Activated naive CD8-positive, alpha-beta T cell (primary cell): ENCODE results near the gene TEKT3.

Experiments
- H3K27ac Mint-ChIP-seq: one replicate; pipeline ENCODE4 v1.8.0; 2021; ENCODE audit warnings: mixed read lengths
- H3K27me3 Mint-ChIP-seq: one replicate; pipeline ENCODE4 v1.8.0; 2021; ENCODE audit warnings: mixed read lengths
- H3K36me3 Mint-ChIP-seq: one replicate; pipeline ENCODE4 v1.8.0; 2021; ENCODE audit warnings: mixed read lengths
- H3K4me1 Mint-ChIP-seq: one replicate; pipeline ENCODE4 v1.8.0; 2021; ENCODE audit warnings: low read depth, mixed read lengths
- H3K4me3 Mint-ChIP-seq: one replicate; pipeline ENCODE4 v1.8.0; 2021; ENCODE audit warnings: mild to moderate bottlenecking, mixed read lengths
- H3K9me3 Mint-ChIP-seq: one replicate; pipeline ENCODE4 v1.8.0; 2021; ENCODE audit warnings: low read depth, mixed read lengths

Gene TEKT3

GRCh38 chr17:15334266-15334665, 7.1 kb downstream of the TEKT3 start:
- peaks cover 12% of the 10 kb centered on the region for H3K9me3 Mint-ChIP-seq
- H3K4me3 Mint-ChIP-seq: no peak overlapping the region
- peaks cover 2% of the 10 kb centered on the region for H3K36me3 Mint-ChIP-seq
- peaks cover 10% of the 10 kb centered on the region for H3K27me3 Mint-ChIP-seq
- no peak overlapping the region for H3K27ac Mint-ChIP-seq
- H3K4me1 Mint-ChIP-seq: no peaks in the 10 kb centered on the region

DNA sequence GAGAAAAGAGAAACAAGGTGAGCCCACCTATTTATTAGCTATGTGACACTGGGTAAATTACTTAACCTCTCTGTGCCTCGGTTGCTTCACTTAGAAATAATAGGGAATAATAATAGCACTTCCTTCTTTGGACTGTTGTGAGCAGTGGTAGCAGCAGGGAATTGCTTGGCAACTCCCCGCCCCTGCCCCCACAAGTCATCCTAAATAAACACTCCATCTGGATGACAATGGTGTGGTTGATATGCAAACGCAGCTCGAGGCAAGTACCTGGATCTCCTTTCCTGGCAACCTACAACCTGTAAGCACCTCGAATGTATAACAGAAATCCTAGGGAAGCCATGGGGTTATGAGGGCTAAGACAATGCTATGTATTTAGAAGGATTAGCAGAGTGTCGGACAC, 9.1 kb downstream of the TEKT3 start:
- Mint-ChIP-seq H3K27me3 (peaks cover 10% of the 10 kb centered on the region), H3K4me1 (no peaks in the 10 kb centered on the region), H3K27ac (no peak overlapping the region), H3K9me3 (peaks cover 12% of the 10 kb centered on the region), H3K4me3 (no peak overlapping the region), H3K36me3 (no peaks in the 10 kb centered on the region)

GRCh38 chr17:15323131-15323530, 18.3 kb downstream of the TEKT3 start:
- no peak overlapping the region for H3K27ac Mint-ChIP-seq
- no peaks in the 10 kb centered on the region for H3K9me3 Mint-ChIP-seq
- no peaks in the 10 kb centered on the region for H3K4me1 Mint-ChIP-seq
- H3K27me3 Mint-ChIP-seq: peaks cover 22% of the 10 kb centered on the region
- no peak overlapping the region for H3K4me3 Mint-ChIP-seq
- no peaks in the 10 kb centered on the region for H3K36me3 Mint-ChIP-seq

GRCh38 chr17:15321556-15322251, 19.7 kb downstream of the TEKT3 start:
- no peaks in the 10 kb centered on the region for H3K9me3 Mint-ChIP-seq
- H3K27me3 Mint-ChIP-seq: peaks cover 20% of the 10 kb centered on the region
- no peaks in the 10 kb centered on the region for H3K36me3 Mint-ChIP-seq
- no peak overlapping the region for H3K4me3 Mint-ChIP-seq
- H3K27ac Mint-ChIP-seq: no peak overlapping the region
- H3K4me1 Mint-ChIP-seq: no peaks in the 10 kb centered on the region

- peaks cover 6% of the 10 kb centered on the region for H3K27me3 Mint-ChIP-seq
- no peaks in the 10 kb centered on the region for H3K9me3 Mint-ChIP-seq
- no peaks in the 10 kb centered on the region for H3K4me1 Mint-ChIP-seq
- H3K27ac Mint-ChIP-seq: no peak overlapping the region
- no peaks in the 10 kb centered on the region for H3K36me3 Mint-ChIP-seq
- no peak overlapping the region for H3K4me3 Mint-ChIP-seq
These were observed 21.9 kb downstream of the TEKT3 start for GRCh38 chr17:15319452-15320010.

DNA sequence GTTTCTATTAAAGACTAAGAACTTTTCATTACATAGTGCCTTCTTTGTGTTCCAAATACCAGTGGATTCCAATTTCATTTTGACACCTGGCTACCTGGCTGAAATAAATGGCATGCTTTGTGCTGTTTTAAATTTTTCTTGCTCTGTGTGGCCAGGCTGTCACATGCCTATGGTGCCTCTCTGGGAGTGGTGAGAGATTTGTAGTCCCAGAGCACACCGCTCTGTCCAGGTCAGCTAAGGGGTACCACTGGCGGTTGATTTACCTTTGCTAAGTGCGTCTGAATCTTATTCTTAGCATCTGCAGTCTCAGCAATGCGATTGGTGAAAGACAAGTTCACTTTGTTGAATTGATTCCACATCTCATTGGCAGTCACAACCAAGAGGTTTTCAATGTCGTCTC, 29.4 kb downstream of the TEKT3 start:
- Mint-ChIP-seq H3K9me3 (no peaks in the 10 kb centered on the region), H3K4me3 (no peak overlapping the region), H3K27ac (no peak overlapping the region), H3K4me1 (no peaks in the 10 kb centered on the region), H3K36me3 (no peaks in the 10 kb centered on the region), H3K27me3 (no peaks in the 10 kb centered on the region)

DNA sequence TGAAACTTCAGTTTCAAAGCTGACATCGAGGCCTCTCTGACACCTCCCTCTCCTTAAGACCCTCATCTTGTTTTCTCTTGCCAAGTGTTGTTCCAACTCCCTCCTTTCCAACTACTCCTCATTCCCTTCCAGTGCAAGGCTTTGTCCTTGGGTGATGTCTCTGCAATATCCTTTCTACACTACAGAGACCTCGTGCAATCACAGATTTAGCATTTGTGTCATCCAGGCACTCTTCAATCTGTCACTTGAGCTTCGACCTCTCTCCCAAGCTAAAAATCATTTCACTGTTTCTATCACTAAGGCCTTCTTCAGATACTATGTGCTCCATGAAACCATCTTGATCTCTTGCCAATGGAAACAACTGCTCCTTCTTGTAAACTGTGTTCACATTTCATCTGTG, 31.6 kb downstream of the TEKT3 start:
- no peaks in the 10 kb centered on the region for H3K27me3 Mint-ChIP-seq
- H3K36me3 Mint-ChIP-seq: no peaks in the 10 kb centered on the region
- no peaks in the 10 kb centered on the region for H3K4me1 Mint-ChIP-seq
- no peaks in the 10 kb centered on the region for H3K9me3 Mint-ChIP-seq
- no peak overlapping the region for H3K4me3 Mint-ChIP-seq
- no peak overlapping the region for H3K27ac Mint-ChIP-seq

GRCh38 chr17:15309236-15309635, 32.2 kb downstream of the TEKT3 start:
- Mint-ChIP-seq H3K27me3 (no peaks in the 10 kb centered on the region), H3K4me3 (no peak overlapping the region), H3K36me3 (no peaks in the 10 kb centered on the region), H3K9me3 (no peaks in the 10 kb centered on the region), H3K4me1 (no peaks in the 10 kb centered on the region), H3K27ac (no peak overlapping the region)

GRCh38 chr17:15308758-15309157, 32.6 kb downstream of the TEKT3 start:
- Mint-ChIP-seq H3K36me3 (no peaks in the 10 kb centered on the region), H3K4me1 (no peaks in the 10 kb centered on the region), H3K4me3 (no peak overlapping the region), H3K9me3 (no peaks in the 10 kb centered on the region), H3K27ac (no peak overlapping the region), H3K27me3 (no peaks in the 10 kb centered on the region)

DNA sequence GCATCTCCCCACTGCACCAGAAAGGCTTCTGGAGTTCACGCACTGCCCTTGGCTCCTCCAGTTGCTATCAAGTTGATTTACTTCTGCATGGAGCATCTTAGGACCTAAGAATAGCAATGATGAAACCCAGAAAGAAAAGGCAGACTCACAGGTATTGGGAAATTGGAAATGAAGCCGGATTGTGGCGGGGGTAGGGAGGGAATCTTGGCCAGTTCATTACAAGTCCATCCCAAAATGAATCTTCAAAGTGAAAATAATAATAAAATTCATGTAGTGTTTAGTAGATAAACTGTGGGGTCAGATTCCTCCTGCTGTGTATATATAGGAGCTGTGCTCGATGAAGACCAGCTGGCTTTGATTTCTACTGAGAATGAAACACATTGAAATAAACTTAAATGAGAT, 33.7 kb downstream of the TEKT3 start:
- no peak overlapping the region for H3K27ac Mint-ChIP-seq
- H3K36me3 Mint-ChIP-seq: no peaks in the 10 kb centered on the region
- H3K9me3 Mint-ChIP-seq: no peaks in the 10 kb centered on the region
- H3K4me3 Mint-ChIP-seq: no peak overlapping the region
- H3K4me1 Mint-ChIP-seq: no peaks in the 10 kb centered on the region
- H3K27me3 Mint-ChIP-seq: no peaks in the 10 kb centered on the region

DNA sequence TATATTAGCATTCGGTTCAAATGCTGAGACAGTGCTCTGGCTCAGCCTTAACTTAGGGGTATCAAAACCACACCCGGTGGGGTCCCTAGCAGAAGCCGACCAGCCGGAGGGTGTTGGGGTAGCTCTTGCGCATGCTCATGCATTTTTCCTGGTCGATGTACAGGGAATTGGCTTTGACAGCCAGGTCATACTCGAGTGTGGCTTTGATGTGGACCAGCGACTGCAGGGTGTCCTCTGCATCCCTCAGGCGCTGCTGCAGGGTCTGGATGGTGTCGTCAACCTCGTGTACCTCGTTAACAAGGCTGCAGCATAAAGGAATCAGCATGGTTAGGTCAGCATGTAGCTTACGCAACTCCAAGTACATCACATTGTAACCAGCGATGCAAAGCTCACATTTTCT, 37.5 kb downstream of the TEKT3 start:
- Mint-ChIP-seq H3K4me3 (no peak overlapping the region), H3K27ac (no peak overlapping the region), H3K36me3 (no peaks in the 10 kb centered on the region), H3K27me3 (peaks cover 4% of the 10 kb centered on the region), H3K9me3 (no peaks in the 10 kb centered on the region), H3K4me1 (no peaks in the 10 kb centered on the region)

DNA sequence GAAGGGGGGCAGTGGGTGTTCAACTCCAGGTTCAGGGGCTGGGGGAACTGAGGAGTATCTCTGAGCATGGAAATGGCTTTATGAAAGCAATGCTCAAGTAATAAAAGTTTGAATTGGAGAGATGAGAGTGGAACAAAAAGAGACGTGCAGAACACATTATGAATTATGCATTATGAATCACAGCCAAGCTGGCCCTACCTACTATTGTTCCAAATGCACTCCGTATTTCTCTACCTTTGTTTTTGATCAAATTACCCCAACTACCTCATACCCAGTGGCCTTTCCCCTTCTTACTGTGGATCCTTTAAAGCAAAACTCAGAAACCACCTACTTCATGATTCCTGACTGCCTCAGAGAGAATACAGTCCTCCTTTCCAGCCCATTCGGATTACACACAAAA, 38.1 kb downstream of the TEKT3 start:
- no peak overlapping the region for H3K27ac Mint-ChIP-seq
- peaks cover 4% of the 10 kb centered on the region for H3K27me3 Mint-ChIP-seq
- no peaks in the 10 kb centered on the region for H3K4me1 Mint-ChIP-seq
- H3K36me3 Mint-ChIP-seq: no peaks in the 10 kb centered on the region
- no peak overlapping the region for H3K4me3 Mint-ChIP-seq
- no peaks in the 10 kb centered on the region for H3K9me3 Mint-ChIP-seq

GRCh38 chr17:15301845-15302244, 39.6 kb downstream of the TEKT3 start:
- H3K36me3 Mint-ChIP-seq: no peaks in the 10 kb centered on the region
- H3K27me3 Mint-ChIP-seq: peaks cover 4% of the 10 kb centered on the region
- no peaks in the 10 kb centered on the region for H3K4me1 Mint-ChIP-seq
- no peak overlapping the region for H3K4me3 Mint-ChIP-seq
- H3K27ac Mint-ChIP-seq: no peak overlapping the region
- no peaks in the 10 kb centered on the region for H3K9me3 Mint-ChIP-seq

DNA sequence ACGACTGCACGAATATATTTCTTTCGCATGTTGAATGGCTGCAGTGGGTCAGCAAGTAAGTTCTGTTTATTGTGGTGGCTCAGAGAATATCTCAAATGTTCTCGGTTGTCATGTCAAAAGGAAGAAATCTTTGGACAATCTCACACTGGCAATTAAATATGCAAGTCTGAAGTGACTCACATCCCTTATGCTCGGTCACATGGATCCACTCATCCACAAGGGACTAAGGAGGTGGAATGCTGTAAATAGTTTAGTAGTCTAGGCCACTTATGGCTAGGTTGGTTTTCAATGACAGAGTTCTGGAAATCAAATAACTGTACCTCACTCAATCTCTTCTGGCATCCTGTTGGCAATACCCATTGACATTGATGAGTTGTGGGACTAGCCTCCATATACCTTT, 43.2 kb downstream of the TEKT3 start:
- H3K9me3 Mint-ChIP-seq: no peaks in the 10 kb centered on the region
- H3K4me3 Mint-ChIP-seq: no peak overlapping the region
- no peak overlapping the region for H3K27ac Mint-ChIP-seq
- peaks cover 8% of the 10 kb centered on the region for H3K27me3 Mint-ChIP-seq
- no peaks in the 10 kb centered on the region for H3K36me3 Mint-ChIP-seq
- H3K4me1 Mint-ChIP-seq: no peaks in the 10 kb centered on the region

DNA sequence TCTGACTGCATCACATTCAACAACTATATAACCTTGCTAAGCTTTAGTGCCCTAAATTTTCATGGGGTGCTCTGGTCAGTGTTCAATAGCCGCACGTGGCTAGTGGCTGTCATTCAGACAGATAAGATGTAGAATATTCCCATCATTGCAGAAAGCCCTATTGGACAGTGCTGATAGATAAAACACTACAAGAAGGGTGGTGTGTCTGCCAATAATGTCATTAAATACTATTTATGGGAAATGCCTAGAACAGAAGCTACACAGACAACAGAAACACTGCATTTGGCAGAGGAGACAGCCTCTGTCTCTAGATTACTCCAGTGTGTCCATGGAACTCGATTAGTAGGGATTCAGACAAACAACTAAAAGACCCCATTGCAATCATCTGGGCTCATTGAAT, 47.8 kb downstream of the TEKT3 start:
- Mint-ChIP-seq H3K27ac (no peak overlapping the region), H3K4me1 (no peaks in the 10 kb centered on the region)

DNA sequence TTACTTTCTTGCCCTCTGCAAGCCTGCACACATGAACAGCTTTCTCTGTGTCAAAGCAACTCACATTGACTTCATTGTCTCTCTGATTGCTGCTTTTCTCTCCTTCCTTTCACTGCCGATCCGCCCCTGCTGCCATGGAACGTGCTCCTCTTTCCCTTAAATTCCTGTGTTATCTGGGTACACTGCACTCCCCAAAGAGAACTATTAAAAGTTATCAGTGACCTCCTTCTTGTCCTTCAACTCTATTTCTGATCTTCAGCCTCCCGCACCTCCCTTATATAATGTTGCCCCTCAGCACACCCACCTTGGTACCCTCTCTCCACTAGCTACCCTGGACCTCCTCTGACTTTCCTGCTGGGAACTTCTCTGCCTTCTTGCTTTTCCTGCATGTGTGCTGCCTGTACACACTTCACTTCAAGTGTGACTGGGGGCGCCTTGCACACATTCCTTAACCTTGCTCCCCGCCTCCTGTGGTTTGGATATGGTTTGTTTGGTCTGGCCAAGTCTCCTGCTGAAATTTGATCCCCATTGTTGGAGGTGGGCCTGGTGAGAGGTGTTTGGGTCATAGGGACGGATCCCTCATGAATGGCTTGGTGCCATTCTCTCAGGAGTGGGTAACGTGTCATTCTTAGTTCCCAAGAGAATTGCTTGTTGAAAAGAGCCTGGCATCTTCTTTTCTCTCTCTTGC, 49.6 kb downstream of the TEKT3 start:
- Mint-ChIP-seq H3K9me3 (no peaks in the 10 kb centered on the region), H3K36me3 (no peaks in the 10 kb centered on the region), H3K27ac (no peak overlapping the region), H3K4me1 (no peaks in the 10 kb centered on the region), H3K4me3 (no peak overlapping the region), H3K27me3 (peaks cover 24% of the 10 kb centered on the region)

More for the DNA sequence above, 47.8 kb downstream of the TEKT3 start:
- no peaks in the 10 kb centered on the region for H3K9me3 Mint-ChIP-seq
- peaks cover 12% of the 10 kb centered on the region for H3K27me3 Mint-ChIP-seq
- H3K36me3 Mint-ChIP-seq: no peaks in the 10 kb centered on the region
- H3K4me3 Mint-ChIP-seq: no peak overlapping the region
